ENCODE measurements around the gene HMX1.

Gene HMX1

GRCh38 chr4:8891646-8892555 lies 20.3 kb upstream of the HMX1 start:
- no peak for DNase-seq

- DNase-seq, result no peak
Observed at GRCh38 chr4:8891255-8891645, 19.6 kb upstream of the HMX1 start.

- no peak for DNase-seq
Observed at GRCh38 chr4:8888856-8889255, 17.2 kb upstream of the HMX1 start.

- DNase-seq, result no peak
Observed at GRCh38 chr4:8886612-8887406, 15.2 kb upstream of the HMX1 start.

- no peak for DNase-seq
Observed at GRCh38 chr4:8882239-8882638, 10.6 kb upstream of the HMX1 start.

GRCh38 chr4:8880851-8881250 lies 9.2 kb upstream of the HMX1 start:
- no peak for DNase-seq

GRCh38 chr4:8879574-8879973 lies 7.9 kb upstream of the HMX1 start:
- DNase-seq, result no peak

- no peak for DNase-seq
Observed at GRCh38 chr4:8878421-8878820, 6.8 kb upstream of the HMX1 start.

- DNase-seq, result no peak
Observed at GRCh38 chr4:8877780-8878040, 6.1 kb upstream of the HMX1 start.

GRCh38 chr4:8876982-8877779 lies 5.5 kb upstream of the HMX1 start:
- no peak for DNase-seq

GRCh38 chr4:8874896-8875680 lies 3.4 kb upstream of the HMX1 start:
- DNase-seq, result no peak

- no peak for DNase-seq
Observed at GRCh38 chr4:8874003-8874895, 2.6 kb upstream of the HMX1 start.

GRCh38 chr4:8872402-8873291 lies 1.0 kb upstream of the HMX1 start:
- DNase-seq, result no peak

- no peak for DNase-seq
Observed at GRCh38 chr4:8870647-8871416, 807 bp downstream of the HMX1 start.

- no peak for DNase-seq
Observed at GRCh38 chr4:8869898-8870646, 1.6 kb downstream of the HMX1 start.

- no peak for DNase-seq
Observed at GRCh38 chr4:8869002-8869897, 2.4 kb downstream of the HMX1 start.

- no peak for DNase-seq
Observed at GRCh38 chr4:8868321-8869001, 3.2 kb downstream of the HMX1 start.
